ENCODE data around the gene TENM3. TPM values are rescaled to one million over a fixed set of nuclear protein-coding genes. Genes with fewer than 3 reads are reported as not detected.
"Not testable (repeated sequence)": the region's sequence is repeated elsewhere in the genome, so short reads cannot be mapped to it uniquely, and the experiment has no call there.

The TENM3 gene
- total and polyA plus RNA-seq, 5 experiments from 2014 or later, result not detected

DNA sequence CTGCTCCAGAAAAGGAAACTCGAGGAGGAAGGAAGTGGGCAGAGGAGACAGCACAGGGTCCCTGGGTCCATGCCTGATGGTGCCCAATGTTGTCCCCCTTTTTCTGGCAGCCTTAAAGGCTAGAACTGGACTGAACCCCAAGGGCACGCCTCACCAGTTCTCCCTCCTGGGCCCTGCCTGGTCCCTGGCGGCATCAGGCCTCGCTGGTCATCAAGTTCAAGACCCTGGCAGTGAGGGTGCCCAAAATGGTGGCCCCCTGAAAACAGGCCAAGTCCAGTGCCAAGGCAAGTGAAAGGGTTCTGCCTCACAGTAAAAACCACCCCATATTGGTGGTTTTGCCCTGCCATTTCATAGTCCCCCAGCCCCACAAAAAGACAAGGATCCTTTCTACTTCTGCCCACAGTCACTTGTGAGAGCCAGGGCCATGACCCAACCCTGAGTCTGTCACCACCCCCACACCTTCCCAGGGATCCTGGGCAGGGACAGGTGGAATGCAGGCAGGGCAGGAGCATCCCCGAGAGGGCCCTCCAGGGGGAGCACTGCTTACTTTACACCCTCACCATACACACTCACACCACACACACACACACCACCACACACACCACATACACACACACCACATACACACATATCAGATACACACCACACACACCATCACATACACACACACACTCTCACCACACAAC is 566.4 kb downstream of the TENM3 start:
- peak; percentile 14 to 38 for ATAC-seq
- Mint-ChIP-seq H3K27me3 (peaks cover 0 to 7% (median 2%) of the 10 kb centered on the region in 5 donors), H3K27ac (peak overlapping the region in 4 of 10 donors; percentile 41 to 90 (median 54)), H3K4me1 (peaks cover 5 to 18% (median 16%) of the 10 kb centered on the region in 4 donors), H3K4me3 (peak overlapping the region in 6 of 10 donors; percentile 21 to 73 (median 58)), H3K9me3 (peaks cover 0 to 24% (median 12%) of the 10 kb centered on the region in 9 donors), H3K36me3 (peaks cover 0 to 8% (median 3%) of the 10 kb centered on the region in 3 donors)
- POLR2A ChIA-PET, result no interaction called here
- no peak for DNase-seq

DNA sequence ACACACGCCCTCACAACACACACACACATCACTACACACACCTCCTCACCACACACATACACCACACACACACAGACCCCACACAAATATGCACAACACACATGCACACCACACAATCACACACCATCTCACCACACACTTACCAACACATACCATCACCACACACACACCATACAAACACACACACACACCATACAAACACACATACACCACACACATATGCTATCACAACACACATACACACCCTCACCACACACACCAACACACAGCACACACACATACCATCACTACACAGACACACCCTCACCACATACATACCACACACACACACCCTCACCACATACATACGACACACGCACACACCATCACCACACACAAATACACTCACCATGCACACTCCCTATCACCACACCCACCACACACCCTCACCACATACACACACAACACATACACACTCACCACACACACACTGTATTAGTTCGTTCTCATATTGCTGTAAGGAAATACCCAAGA is 567.0 kb downstream of the TENM3 start:
- ATAC-seq (no peak), DNase-seq (no peak)
- peaks cover 0 to 8% (median 3%) of the 10 kb centered on the region in 3 donors for H3K36me3 Mint-ChIP-seq
- peaks cover 0 to 24% (median 12%) of the 10 kb centered on the region in 9 donors for H3K9me3 Mint-ChIP-seq
- POLR2A ChIA-PET, result no interaction called here
- H3K27me3 Mint-ChIP-seq, result peaks cover 0 to 7% (median 2%) of the 10 kb centered on the region in 5 donors
- H3K4me1 Mint-ChIP-seq, result peaks cover 5 to 18% (median 16%) of the 10 kb centered on the region in 4 donors
- H3K27ac Mint-ChIP-seq, result no peak overlapping the region
- H3K4me3 Mint-ChIP-seq, result no peak overlapping the region

DNA sequence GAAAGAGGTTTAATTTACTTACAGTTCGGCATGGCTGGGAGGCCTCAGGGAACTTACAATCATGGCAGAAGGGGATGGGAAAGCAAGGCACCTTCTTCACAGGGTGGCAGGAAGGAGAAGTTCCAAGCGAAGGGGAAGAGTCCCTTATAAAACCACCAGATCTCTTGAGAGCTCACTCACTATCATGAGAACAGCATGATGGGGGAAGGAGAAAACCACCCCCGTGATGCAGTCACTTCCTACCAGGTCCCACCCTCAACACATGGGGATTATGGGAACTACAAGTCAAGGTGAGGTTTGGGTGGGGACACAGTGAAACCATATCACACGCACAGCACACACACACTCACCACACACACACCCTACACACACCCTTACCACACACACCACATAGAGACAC is 569.7 kb downstream of the TENM3 start:
- DNase-seq (no peak), ATAC-seq (no peak)
- Mint-ChIP-seq H3K36me3 (peaks cover 0 to 8% (median 3%) of the 10 kb centered on the region in 3 donors), H3K9me3 (peaks cover 0 to 24% (median 12%) of the 10 kb centered on the region in 9 donors), H3K27me3 (peaks cover 0 to 6% (median 0%) of the 10 kb centered on the region in 5 donors), H3K4me3 (no peak overlapping the region), H3K4me1 (peaks cover 0 to 14% (median 9%) of the 10 kb centered on the region in 4 donors), H3K27ac (peak overlapping the region in 4 of 10 donors; percentile 45 to 76 (median 56))
- POLR2A ChIA-PET, result no interaction called here

DNA sequence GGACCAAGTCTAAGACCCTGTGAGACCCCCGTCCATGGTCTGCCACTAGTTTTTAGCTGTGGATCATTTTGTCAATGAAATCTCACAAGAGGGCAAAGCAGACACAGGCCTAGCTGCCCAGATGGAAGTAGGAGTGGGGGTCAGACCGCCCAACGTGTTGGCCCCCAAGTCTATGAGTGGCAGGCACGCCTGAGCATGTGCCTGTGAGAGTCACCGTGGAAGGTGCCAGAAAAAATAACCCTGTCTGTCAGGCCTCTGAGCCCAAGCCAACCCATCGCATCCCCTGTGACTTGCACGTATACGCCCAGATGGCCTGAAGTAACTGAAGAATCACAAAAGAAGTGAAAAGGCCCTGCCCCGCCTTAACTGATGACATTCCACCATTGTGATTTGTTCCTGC is 570.9 kb downstream of the TENM3 start:
- H3K36me3 Mint-ChIP-seq, DNase-seq, H3K4me3 Mint-ChIP-seq, POLR2A ChIA-PET, H3K4me1 Mint-ChIP-seq, H3K27ac Mint-ChIP-seq, ATAC-seq, H3K27me3 Mint-ChIP-seq: not testable (repeated sequence)
- peaks cover 0 to 24% (median 12%) of the 10 kb centered on the region in 9 donors for H3K9me3 Mint-ChIP-seq

DNA sequence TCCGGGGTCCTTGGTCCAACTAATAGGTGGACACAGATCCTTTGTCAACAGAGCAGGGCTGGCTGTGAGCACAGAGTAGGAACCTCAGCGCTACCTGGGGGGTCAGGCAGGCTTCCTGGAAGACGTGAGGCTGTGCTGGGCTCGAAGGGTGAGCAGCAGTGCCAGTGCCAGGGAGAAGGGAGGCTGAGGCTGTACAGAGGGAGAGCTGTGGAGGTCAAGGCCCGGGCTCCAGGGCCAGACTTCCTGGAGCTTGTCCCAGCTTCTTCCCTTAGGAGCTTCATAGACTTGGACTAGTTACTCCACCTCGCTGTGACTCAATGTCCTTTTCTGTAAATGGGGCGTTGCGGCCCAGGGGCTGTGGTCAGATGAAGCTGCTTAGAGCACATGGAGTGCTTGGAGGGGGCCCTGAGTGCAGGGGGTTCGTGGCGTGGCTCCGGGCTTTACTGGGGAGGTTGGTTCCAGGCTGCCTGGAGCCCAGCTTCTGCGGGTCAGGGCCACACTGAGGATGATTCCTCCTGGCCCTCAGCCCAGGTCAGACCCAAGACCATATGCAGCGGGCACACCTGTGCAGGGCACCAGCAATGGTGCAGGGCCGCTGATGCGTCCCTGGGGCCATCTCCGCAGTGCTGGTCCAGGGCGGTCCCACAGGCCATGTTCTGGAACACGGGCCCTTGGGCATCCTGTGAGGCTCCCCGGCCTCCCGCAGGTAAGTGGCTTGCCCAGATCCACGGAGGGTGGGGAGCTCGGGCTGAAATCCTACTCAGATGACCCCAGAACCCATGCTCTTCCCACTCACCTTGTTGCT is 575.9 kb downstream of the TENM3 start:
- no peak for ATAC-seq
- Mint-ChIP-seq H3K27ac (no peak overlapping the region), H3K9me3 (no peaks in the 10 kb centered on the region), H3K36me3 (no peaks in the 10 kb centered on the region), H3K4me3 (no peak overlapping the region), H3K4me1 (peaks cover 0 to 4% (median 0%) of the 10 kb centered on the region in 4 donors), H3K27me3 (peaks cover 0 to 6% (median 0%) of the 10 kb centered on the region in 5 donors)
- POLR2A ChIA-PET, result no interaction called here
- no peak for DNase-seq

DNA sequence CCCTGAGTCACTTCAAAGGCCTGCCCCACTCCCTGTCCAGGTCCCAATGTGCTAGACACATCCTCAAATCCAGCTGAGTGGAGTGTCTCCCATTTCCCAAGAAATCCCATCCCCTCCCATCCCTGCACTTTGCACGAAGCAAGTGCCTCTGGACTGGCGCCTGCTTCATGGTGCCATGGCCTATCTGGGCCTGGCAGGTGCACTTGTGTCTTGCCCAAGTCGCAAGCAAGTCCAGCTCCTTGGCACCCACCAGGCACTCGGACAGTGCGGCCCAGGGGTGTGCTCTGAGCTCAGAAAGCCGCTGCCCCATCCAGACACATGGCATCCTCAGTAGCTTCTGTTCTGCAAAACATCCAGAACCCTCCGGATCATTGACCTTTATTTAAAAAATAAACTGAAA is 576.5 kb downstream of the TENM3 start:
- Mint-ChIP-seq H3K27ac (no peak overlapping the region), H3K36me3 (no peaks in the 10 kb centered on the region), H3K4me1 (peaks cover 0 to 4% (median 0%) of the 10 kb centered on the region in 4 donors), H3K4me3 (no peak overlapping the region), H3K27me3 (peaks cover 0 to 6% (median 0%) of the 10 kb centered on the region in 5 donors), H3K9me3 (no peaks in the 10 kb centered on the region)
- ATAC-seq (no peak), DNase-seq (no peak)
- POLR2A ChIA-PET, result no interaction called here

DNA sequence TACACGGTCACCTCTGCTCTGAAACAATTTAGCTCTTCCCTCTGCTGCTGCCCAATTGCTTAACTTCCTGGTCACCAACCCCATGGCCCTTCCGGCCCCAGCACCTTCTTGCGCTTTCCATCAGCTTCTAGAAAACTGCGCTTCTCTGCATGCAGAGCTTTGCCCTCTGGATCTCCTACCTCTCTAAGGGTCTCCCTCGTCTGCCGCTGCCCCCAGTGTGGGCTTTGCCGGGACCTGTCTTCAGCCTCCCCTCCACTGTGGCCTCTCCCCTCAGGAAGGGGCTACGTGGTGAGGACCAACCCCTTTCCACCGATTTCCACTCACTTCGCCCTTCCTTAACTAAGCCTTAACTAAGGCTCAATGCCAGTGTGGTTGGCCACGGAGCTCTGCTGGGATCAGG is 579.4 kb downstream of the TENM3 start:
- POLR2A ChIA-PET, result no interaction called here
- H3K27me3 Mint-ChIP-seq, result peaks cover 0 to 26% (median 3%) of the 10 kb centered on the region in 5 donors
- peak overlapping the region in 1 of 10 donors; percentile 80 for H3K27ac Mint-ChIP-seq
- DNase-seq (no peak), ATAC-seq (no peak)
- H3K36me3 Mint-ChIP-seq, result no peaks in the 10 kb centered on the region
- H3K9me3 Mint-ChIP-seq, result no peaks in the 10 kb centered on the region
- no peak overlapping the region for H3K4me3 Mint-ChIP-seq
- H3K4me1 Mint-ChIP-seq, result peaks cover 0 to 18% (median 10%) of the 10 kb centered on the region in 4 donors

DNA sequence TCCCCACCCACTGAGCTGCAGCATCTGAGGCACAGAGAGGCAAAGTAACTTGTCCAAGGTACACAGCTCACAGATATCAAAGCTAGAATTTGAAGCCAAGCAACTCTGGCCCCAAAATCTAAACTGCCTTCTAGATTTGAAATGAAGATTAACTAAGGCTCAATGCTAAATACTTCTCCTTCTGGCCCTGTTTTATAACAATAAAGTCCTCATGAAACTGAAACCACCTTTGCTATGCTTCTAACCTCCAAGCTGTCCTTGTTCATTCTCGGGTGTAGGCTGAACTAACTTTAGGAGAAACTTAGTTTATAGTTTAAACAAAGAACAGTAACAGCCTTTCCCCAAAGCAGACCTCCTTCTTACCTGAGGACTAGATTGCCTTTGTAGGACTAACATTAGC is 580.4 kb downstream of the TENM3 start:
- H3K4me1 Mint-ChIP-seq, result peaks cover 0 to 18% (median 10%) of the 10 kb centered on the region in 4 donors
- DNase-seq (no peak), ATAC-seq (no peak)
- no peaks in the 10 kb centered on the region for H3K9me3 Mint-ChIP-seq
- peak overlapping the region in 1 of 10 donors; percentile 10 for H3K27ac Mint-ChIP-seq
- peaks cover 0 to 35% (median 8%) of the 10 kb centered on the region in 5 donors for H3K27me3 Mint-ChIP-seq
- no peaks in the 10 kb centered on the region for H3K36me3 Mint-ChIP-seq
- no peak overlapping the region for H3K4me3 Mint-ChIP-seq
- POLR2A ChIA-PET, result no interaction called here

DNA sequence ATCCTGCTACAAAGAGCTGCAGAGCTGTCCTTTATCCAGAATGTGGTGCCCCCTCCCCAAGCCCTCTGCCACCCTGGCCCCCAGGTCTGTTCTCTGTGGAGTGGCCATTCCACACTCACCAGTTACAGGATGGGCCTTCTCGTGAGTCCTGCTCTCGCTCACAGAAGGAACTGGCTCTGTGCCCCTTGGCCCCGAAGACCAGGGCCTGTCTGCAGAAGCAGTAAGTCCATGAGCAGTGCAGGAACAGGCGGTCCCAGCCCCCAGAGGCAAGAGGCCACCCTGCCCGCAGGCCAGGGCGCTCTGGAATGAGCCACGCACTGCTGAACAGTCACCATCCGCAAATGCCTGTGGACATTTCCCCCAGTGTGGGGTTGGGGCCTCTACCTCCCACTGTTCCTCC is 581.8 kb downstream of the TENM3 start:
- no peak overlapping the region for H3K27ac Mint-ChIP-seq
- ATAC-seq, result no peak
- H3K4me1 Mint-ChIP-seq, result peaks cover 0 to 18% (median 10%) of the 10 kb centered on the region in 4 donors
- no peak for DNase-seq
- H3K27me3 Mint-ChIP-seq, result peaks cover 0 to 49% (median 13%) of the 10 kb centered on the region in 5 donors
- H3K4me3 Mint-ChIP-seq, result no peak overlapping the region
- POLR2A ChIA-PET, result no interaction called here
- no peaks in the 10 kb centered on the region for H3K9me3 Mint-ChIP-seq
- H3K36me3 Mint-ChIP-seq, result no peaks in the 10 kb centered on the region

DNA sequence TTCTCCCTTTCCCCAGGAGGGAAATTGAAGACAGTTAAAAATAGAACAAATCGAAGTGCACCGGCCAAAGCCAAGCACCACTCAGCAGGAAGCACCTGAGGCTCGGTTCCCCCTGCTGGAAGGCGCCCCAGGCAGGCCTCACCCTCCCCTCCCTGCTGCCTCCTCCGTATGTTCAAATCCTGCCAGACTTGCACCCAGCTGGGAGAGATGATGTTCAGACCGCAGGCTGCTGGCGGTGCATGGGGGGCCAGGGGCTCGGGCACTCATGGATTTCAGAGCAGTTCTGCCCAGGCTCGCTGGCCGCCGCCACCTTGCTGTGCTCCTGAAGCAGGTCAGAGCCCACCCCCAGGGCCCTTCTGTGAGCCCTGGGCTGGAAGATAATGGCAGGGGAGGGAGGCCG is 582.6 kb downstream of the TENM3 start:
- no peaks in the 10 kb centered on the region for H3K36me3 Mint-ChIP-seq
- H3K27me3 Mint-ChIP-seq, result peaks cover 0 to 57% (median 13%) of the 10 kb centered on the region in 5 donors
- H3K4me3 Mint-ChIP-seq, result no peak overlapping the region
- no peak for ATAC-seq
- peaks cover 0 to 18% (median 10%) of the 10 kb centered on the region in 4 donors for H3K4me1 Mint-ChIP-seq
- H3K9me3 Mint-ChIP-seq, result no peaks in the 10 kb centered on the region
- no peak for DNase-seq
- no peak overlapping the region for H3K27ac Mint-ChIP-seq
- POLR2A ChIA-PET, result no interaction called here

DNA sequence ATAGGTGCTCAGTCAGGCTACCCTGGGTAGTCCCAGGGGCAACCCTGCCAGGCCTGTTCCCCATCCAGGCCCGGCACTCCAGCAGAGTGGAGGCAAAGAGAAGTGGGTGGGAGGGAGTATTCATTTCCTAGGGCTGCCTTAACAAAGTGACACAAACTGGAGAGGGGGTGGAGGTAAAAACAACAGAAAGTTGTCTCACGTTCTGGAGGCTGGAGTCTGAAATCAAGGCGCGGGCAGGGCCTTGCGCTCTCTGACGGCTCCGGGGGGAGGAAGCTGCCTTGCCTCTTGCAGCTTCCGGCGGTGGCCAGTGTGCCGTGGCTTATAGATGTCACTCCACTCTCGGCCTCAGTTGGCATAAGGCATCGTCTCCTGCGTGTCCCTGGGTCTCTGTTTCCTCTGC is 583.2 kb downstream of the TENM3 start:
- DNase-seq, result no peak
- H3K4me3 Mint-ChIP-seq, result no peak overlapping the region
- H3K9me3 Mint-ChIP-seq, result no peaks in the 10 kb centered on the region
- POLR2A ChIA-PET, result no interaction called here
- ATAC-seq, result peak in 1 of 2 donors; percentile 70
- peaks cover 0 to 62% (median 17%) of the 10 kb centered on the region in 5 donors for H3K27me3 Mint-ChIP-seq
- no peaks in the 10 kb centered on the region for H3K36me3 Mint-ChIP-seq
- H3K27ac Mint-ChIP-seq, result peak overlapping the region in 1 of 10 donors; percentile 63
- peaks cover 0 to 18% (median 10%) of the 10 kb centered on the region in 4 donors for H3K4me1 Mint-ChIP-seq

DNA sequence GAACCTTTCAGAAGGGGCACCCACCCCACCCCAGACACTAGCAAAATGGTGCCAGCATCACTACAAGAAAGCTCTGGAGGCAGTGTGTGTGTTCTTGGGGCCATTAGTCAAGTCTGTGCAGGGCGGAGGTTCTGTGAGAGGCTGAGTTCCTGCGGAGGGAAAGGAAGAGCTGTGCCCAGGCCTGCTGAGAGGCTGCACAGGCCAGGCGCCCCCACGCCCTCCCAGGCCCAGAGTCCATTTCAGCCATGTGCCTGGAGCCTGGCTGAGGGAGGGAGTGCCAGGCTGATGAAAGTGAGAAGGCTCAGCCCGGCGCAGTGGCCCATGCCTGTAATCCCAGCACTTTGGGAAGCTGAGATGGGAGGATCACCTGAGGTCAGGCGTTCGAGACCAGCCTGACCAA is 584.0 kb downstream of the TENM3 start:
- DNase-seq, result no peak
- Mint-ChIP-seq H3K27ac (no peak overlapping the region), H3K4me3 (no peak overlapping the region), H3K36me3 (no peaks in the 10 kb centered on the region), H3K9me3 (no peaks in the 10 kb centered on the region), H3K4me1 (peaks cover 0 to 18% (median 10%) of the 10 kb centered on the region in 4 donors), H3K27me3 (peaks cover 0 to 65% (median 18%) of the 10 kb centered on the region in 5 donors)
- ATAC-seq, result no peak
- POLR2A ChIA-PET, result no interaction called here

DNA sequence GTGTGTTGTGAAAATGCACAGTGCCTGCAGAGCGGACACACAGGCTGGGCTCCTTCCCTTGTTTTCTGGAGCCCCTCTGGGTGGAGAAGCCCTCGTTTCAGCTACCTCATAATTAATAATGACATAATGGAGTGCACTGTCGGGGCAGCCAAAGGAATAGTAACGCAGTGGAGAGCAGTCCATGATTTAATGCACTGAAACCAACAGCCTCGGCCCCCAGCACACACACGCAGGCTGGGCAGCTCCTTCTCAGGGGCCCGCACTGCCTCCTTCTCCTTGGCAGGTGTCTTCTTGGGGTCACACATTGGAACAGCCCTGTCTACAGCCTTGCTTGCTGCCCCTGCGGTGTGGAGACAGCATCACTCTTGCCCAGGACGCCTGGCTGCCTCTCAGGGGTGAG is 584.8 kb downstream of the TENM3 start:
- POLR2A ChIA-PET, result no interaction called here
- H3K9me3 Mint-ChIP-seq, result peaks cover 0 to 3% (median 0%) of the 10 kb centered on the region in 9 donors
- no peak for ATAC-seq
- H3K36me3 Mint-ChIP-seq, result no peaks in the 10 kb centered on the region
- peaks cover 4 to 72% (median 24%) of the 10 kb centered on the region in 5 donors for H3K27me3 Mint-ChIP-seq
- H3K4me1 Mint-ChIP-seq, result peaks cover 2 to 18% (median 10%) of the 10 kb centered on the region in 4 donors
- no peak overlapping the region for H3K4me3 Mint-ChIP-seq
- H3K27ac Mint-ChIP-seq, result no peak overlapping the region
- DNase-seq, result no peak

All from naive thymus-derived CD8-positive, alpha-beta T cell (primary cell).